Rectal smooth muscle tissue (tissue), 1 donor: Measurements from ENCODE around the gene ZIC2.

Experiments
- H3K27ac ChIP-seq: one replicate; pipeline ENCODE4 v1.7.0; 2013; ENCODE audit warnings: low read depth, low read length, inconsistent platforms
- H3K27me3 ChIP-seq: one replicate; pipeline ENCODE4 v1.7.0; 2013; ENCODE audit warnings: low read length; ENCODE audit not compliant: control insufficient read depth, insufficient read depth
- H3K36me3 ChIP-seq: one replicate; pipeline ENCODE4 v1.7.0; 2013; ENCODE audit warnings: low read length; ENCODE audit not compliant: control insufficient read depth, insufficient read depth
- H3K4me1 ChIP-seq: one replicate; pipeline ENCODE4 v1.7.0; 2013; ENCODE audit warnings: low read length; ENCODE audit not compliant: control insufficient read depth, insufficient read depth
- H3K4me3 ChIP-seq: one replicate; pipeline ENCODE4 v1.7.0; 2013; ENCODE audit warnings: low read length
- H3K9ac ChIP-seq: one replicate; pipeline ENCODE4 v1.7.0; 2013; ENCODE audit warnings: low read length

The ZIC2 gene

GRCh38 chr13:99988529-99989275 is 7.1 kb downstream of the ZIC2 start:
- H3K4me3 ChIP-seq: no peak overlapping the region
- no peak overlapping the region for H3K27ac ChIP-seq
- no peak overlapping the region for H3K9ac ChIP-seq
- H3K27me3 ChIP-seq: peaks cover 78% of the 10 kb centered on the region
- no peaks in the 10 kb centered on the region for H3K4me1 ChIP-seq
- H3K36me3 ChIP-seq: no peaks in the 10 kb centered on the region

DNA sequence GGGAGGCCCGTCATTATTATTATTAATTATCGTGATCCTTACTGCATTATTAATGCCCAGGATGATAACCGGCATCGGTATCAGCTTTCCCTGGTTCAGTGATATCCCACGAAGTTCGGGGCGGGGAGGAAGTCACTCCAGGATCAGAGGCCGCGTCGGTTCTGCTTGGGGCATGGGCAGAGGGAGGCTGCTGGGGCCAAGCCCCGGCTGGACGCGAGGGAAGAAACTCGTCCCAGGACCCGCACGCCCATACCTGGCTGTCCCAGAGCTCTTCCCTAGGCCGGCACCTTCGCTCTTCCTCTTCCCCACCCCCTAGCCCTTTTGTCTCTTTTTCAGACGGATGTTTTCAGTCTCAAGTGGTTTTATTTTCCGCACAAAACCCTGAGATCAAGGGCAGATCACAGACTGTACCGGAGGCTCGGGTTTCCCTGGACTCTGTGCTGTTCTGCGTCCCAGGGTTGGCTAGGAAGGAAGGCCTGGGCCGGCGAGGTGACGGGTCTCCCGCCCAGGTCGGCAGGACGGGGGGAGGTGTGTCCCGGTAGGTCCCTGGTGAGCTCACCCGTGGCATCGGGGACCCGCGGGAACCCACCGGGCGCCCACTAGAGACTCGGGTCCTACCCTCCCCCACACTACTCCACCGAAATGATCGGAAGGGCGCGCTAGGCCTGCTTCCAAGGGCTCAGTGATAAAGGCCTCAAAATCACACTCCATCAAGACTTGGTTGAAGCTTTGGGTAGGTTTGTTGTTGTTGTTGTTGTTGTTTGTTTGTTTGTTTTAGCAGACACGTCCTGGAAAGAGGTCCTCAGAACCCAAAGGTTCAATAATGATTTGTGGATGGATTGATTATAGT is 7.9 kb downstream of the ZIC2 start:
- no peaks in the 10 kb centered on the region for H3K4me1 ChIP-seq
- no peak overlapping the region for H3K4me3 ChIP-seq
- H3K36me3 ChIP-seq: no peaks in the 10 kb centered on the region
- peaks cover 74% of the 10 kb centered on the region for H3K27me3 ChIP-seq
- H3K27ac ChIP-seq: no peak overlapping the region
- H3K9ac ChIP-seq: no peak overlapping the region

- Histone ChIP-seq H3K4me3 (no peak overlapping the region), H3K27ac (no peak overlapping the region), H3K36me3 (no peaks in the 10 kb centered on the region), H3K27me3 (peaks cover 73% of the 10 kb centered on the region), H3K4me1 (no peaks in the 10 kb centered on the region), H3K9ac (no peak overlapping the region)
These were observed 8.8 kb downstream of the ZIC2 start for GRCh38 chr13:99990126-99990977.

DNA sequence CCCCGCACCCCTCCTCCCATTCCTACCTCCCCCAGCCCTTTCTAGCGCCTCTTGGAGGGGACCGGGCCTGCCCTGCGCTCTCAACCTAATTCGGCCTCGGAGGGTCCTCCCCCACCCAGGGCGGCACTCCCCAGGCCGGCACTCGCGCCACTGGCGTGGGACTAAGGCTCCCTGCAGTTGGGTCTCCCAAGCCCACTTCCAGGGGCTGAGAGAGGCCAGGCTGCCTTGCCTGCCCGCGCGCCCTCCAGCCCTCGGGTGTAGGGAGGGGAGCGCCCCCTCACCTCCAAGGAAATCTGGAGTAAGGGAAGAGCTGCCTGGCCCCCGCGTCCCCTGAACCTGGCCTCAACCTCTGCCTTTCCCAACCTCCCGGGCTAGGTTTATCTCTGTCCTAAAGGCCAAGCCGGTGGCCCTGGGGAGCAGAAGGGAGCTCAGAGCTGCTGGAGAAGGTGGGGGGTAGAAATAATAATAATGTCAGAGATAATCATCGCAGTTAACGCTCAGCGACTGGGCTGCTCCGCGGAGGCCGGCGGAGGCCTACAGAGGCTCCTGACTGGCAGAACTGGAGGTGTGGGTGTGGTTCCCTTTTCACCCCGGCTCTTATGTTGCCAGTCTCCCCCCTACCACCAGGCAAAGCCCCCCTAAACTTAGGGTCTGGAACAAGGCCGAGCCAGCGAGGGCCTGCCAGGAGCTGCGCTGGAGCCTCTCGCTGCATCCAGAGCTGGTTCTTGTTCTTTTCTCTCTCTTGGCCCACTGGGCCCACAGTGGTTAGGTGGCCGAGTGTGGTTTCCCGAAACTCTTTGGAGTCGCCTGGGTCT is 9.6 kb downstream of the ZIC2 start:
- Histone ChIP-seq H3K36me3 (no peaks in the 10 kb centered on the region), H3K9ac (no peak overlapping the region), H3K4me3 (no peak overlapping the region), H3K4me1 (no peaks in the 10 kb centered on the region), H3K27me3 (peaks cover 73% of the 10 kb centered on the region), H3K27ac (no peak overlapping the region)

DNA sequence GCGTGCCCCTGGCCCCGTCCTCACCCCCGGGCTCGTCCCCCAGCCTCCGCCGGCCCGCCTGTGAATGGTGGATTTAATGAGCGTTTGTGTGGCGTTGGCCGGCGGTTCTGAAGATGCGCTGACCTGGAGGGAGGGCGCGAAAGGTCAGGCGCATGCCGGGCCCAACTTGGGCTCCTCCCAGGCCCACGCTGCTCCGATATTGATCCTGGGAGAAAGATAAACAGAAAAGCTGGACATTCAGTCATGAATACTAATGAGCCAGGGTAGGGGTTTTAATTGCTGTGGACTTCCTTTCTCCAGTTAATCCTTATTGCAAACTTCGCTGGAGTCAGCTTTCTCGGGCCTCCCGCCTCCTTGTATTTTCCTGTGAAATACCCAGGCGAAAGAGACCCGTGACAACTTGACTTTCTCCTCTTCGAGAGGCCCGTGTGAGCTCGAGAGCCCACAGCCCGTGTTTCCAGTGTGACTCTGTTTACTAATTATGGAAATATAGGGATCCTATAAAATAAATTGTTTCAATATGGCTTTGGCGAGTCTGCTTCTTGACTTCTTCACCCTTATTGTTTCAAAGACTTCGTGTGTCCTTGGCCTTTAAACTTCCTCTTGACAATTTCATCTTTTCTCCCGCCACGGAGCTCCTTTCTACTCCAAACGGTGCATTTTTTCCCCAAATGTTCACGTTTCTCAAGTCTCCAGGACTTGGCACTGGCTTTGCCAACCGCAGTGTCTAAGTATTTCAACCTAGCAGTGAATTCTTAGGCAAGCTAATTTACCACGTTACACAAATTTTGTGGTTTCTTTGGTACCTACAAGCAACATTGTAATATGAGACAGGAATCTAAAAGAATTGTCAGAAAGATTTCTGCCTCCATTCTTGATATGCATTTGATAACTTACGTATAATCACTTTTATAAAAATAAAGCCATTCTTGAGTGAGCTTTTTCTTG is 10.5 kb downstream of the ZIC2 start:
- H3K9ac ChIP-seq: no peak overlapping the region
- H3K27me3 ChIP-seq: peaks cover 74% of the 10 kb centered on the region
- H3K36me3 ChIP-seq: no peaks in the 10 kb centered on the region
- H3K4me1 ChIP-seq: no peaks in the 10 kb centered on the region
- no peak overlapping the region for H3K27ac ChIP-seq
- no peak overlapping the region for H3K4me3 ChIP-seq

DNA sequence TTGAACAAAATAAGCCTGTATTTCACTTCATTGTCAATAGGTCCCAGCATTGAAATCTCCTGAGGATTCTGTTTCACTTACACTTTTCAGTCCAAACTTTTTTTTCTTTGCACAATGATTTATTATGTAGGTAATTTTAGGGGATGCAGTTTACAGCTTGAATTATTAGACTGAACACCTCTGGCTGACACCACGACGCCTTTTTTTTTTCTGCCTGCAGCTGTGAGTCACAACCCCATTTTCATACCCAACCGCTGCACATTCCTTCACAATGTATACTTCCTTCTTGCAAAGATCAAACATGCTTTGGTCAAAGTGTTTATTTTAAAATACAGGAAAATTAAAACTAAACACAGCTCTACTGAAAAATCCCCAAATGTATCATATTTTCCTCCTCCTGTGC is 11.4 kb downstream of the ZIC2 start:
- Histone ChIP-seq H3K27me3 (peaks cover 75% of the 10 kb centered on the region), H3K27ac (no peak overlapping the region), H3K36me3 (no peaks in the 10 kb centered on the region), H3K4me1 (no peaks in the 10 kb centered on the region), H3K9ac (no peak overlapping the region), H3K4me3 (no peak overlapping the region)

GRCh38 chr13:99993660-99994637 is 12.4 kb downstream of the ZIC2 start:
- no peak overlapping the region for H3K4me3 ChIP-seq
- H3K27me3 ChIP-seq: peaks cover 70% of the 10 kb centered on the region
- no peak overlapping the region for H3K9ac ChIP-seq
- H3K36me3 ChIP-seq: no peaks in the 10 kb centered on the region
- no peak overlapping the region for H3K27ac ChIP-seq
- H3K4me1 ChIP-seq: no peaks in the 10 kb centered on the region

- no peaks in the 10 kb centered on the region for H3K36me3 ChIP-seq
- no peaks in the 10 kb centered on the region for H3K4me1 ChIP-seq
- H3K27ac ChIP-seq: no peak overlapping the region
- H3K27me3 ChIP-seq: peaks cover 65% of the 10 kb centered on the region
- H3K4me3 ChIP-seq: no peak overlapping the region
- H3K9ac ChIP-seq: no peak overlapping the region
These were observed 13.0 kb downstream of the ZIC2 start for GRCh38 chr13:99994638-99995020.

- Histone ChIP-seq H3K27ac (no peak overlapping the region), H3K4me3 (no peak overlapping the region), H3K9ac (no peak overlapping the region), H3K27me3 (peaks cover 61% of the 10 kb centered on the region), H3K4me1 (no peaks in the 10 kb centered on the region), H3K36me3 (no peaks in the 10 kb centered on the region)
These were observed 13.6 kb downstream of the ZIC2 start for GRCh38 chr13:99995104-99995588.
